ENCODE results near the gene TEAD2. TPM values are rescaled to one million over a fixed set of nuclear protein-coding genes. Genes with fewer than 3 reads are reported as not detected.

The TEAD2 gene
- 14.7 and 25.9 TPM in 2 replicates for total RNA-seq

GRCh38 chr19:49362048-49362928, at the start of gene TEAD2:
TEAD2 (minus strand) TSS chr19:49362416; CDS start chr19:49360075, 2,341 bp downstream.

GRCh38 chr19:49387936-49388372, 25.7 kb upstream of the TEAD2 start, which contains the start of gene KASH5:
KASH5 (plus strand) TSS chr19:49388249; CDS start chr19:49390884, 2,635 bp downstream.

GRCh38 chr19:49363268-49364082, 1.3 kb upstream of the TEAD2 start, which contains the start of gene DKKL1:
DKKL1 (plus strand) TSS chr19:49363877; CDS start chr19:49363999, 122 bp downstream.

GRCh38 chr19:49335071-49335783, 27.0 kb downstream of the TEAD2 start, which contains the start of gene CD37:
CD37 (plus strand) TSS chr19:49335406; CDS start chr19:49335541, 135 bp downstream.

GRCh38 chr19:49324801-49325576, 37.2 kb downstream of the TEAD2 start, which contains the start of gene SLC6A16:
SLC6A16 (minus strand) TSS chr19:49325191; CDS start chr19:49311347, 13,844 bp downstream.

Other genes starting within 250 kb of the TEAD2 start
- gene LIN7B, start 248.0 kb downstream of the TEAD2 start, total RNA-seq, result 9.9 and 11.1 TPM in 2 replicates
- 0.58 and 0.85 TPM in 2 replicates for gene C19orf73, start 243.3 kb downstream of the TEAD2 start, total RNA-seq
- gene PPFIA3, start 242.9 kb downstream of the TEAD2 start, total RNA-seq, result 1.7 and 4.5 TPM in 2 replicates
- under 0.01 and 1.4 TPM in 2 replicates for gene HRC, start 207.0 kb downstream of the TEAD2 start, total RNA-seq
- 14.9 and 18.0 TPM in 2 replicates for gene TRPM4, start 204.6 kb downstream of the TEAD2 start, total RNA-seq
- 0.38 and 0.56 TPM in 2 replicates for gene SLC6A16, start 37.2 kb downstream of the TEAD2 start, total RNA-seq
- gene CD37, start 27.0 kb downstream of the TEAD2 start, total RNA-seq, result 0.28 TPM in 1 of 2 replicates, not detected in the other
- not detected in 2 replicates for gene DKKL1, start 1.5 kb upstream of the TEAD2 start, total RNA-seq
- gene KASH5, start 25.8 kb upstream of the TEAD2 start, total RNA-seq, result not detected in 2 replicates
- gene PTH2, start 61.0 kb upstream of the TEAD2 start, total RNA-seq, result not detected in 2 replicates
- not detected in 2 replicates for gene GFY, start 63.0 kb upstream of the TEAD2 start, total RNA-seq
- 0.19 and 1.1 TPM in 2 replicates for gene SLC17A7, start 79.1 kb upstream of the TEAD2 start, total RNA-seq
- 133 and 157 TPM in 2 replicates for gene PIH1D1, start 89.4 kb upstream of the TEAD2 start, total RNA-seq
- gene ALDH16A1, start 90.8 kb upstream of the TEAD2 start, total RNA-seq, result 17.2 and 59.2 TPM in 2 replicates
- gene FLT3LG, start 111.8 kb upstream of the TEAD2 start, total RNA-seq, result 1.5 and 3.4 TPM in 2 replicates
- 2,978 and 3,842 TPM in 2 replicates for gene RPL13A, start 125.2 kb upstream of the TEAD2 start, total RNA-seq
- 3,515 and 5,692 TPM in 2 replicates for gene RPS11, start 134.0 kb upstream of the TEAD2 start, total RNA-seq
- 19.0 and 69.3 TPM in 2 replicates for gene FCGRT, start 150.2 kb upstream of the TEAD2 start, total RNA-seq
- gene RCN3, start 165.6 kb upstream of the TEAD2 start, total RNA-seq, result 198 and 257 TPM in 2 replicates
- 49.6 and 72.9 TPM in 2 replicates for gene NOSIP, start 218.1 kb upstream of the TEAD2 start, total RNA-seq
- 0.19 and 1.1 TPM in 2 replicates for gene PRRG2, start 218.9 kb upstream of the TEAD2 start, total RNA-seq
- 1.1 and 1.3 TPM in 2 replicates for gene PRR12, start 228.8 kb upstream of the TEAD2 start, total RNA-seq

All from regular cardiac myocyte (primary cell).